HL-60 (cell line): ENCODE measurements around the gene PIM2.
A peak's percentile ranks its signal among the peaks of the same experiment; 100 is the strongest.

ENCODE experiments used
- DNase-seq, 2 experiments: peaks; one replicate each; pipeline ENCODE4 v3.0.0-alpha.2; 2010 to 2020; ENCODE audit warnings: low read depth in 1 of 2, low spot score in 1 of 2
- H3K27ac ChIP-seq: fragments of 250-450 bp; sonication (Bioruptor Pico); replicated peaks from 2 replicates; pipeline ENCODE4 v1.5.1; 2020; ENCODE audit warnings: mild to moderate bottlenecking, moderate library complexity
- H3K27me3 ChIP-seq: fragments of 250-450 bp; sonication (Bioruptor Pico); 2 replicates; pipeline ENCODE4 v1.5.1; 2021; ENCODE audit warnings: mild to moderate bottlenecking, moderate library complexity; ENCODE audit not compliant: insufficient read depth, poor library complexity, severe bottlenecking
- H3K4me3 ChIP-seq: replicated peaks from 2 replicates; pipeline ENCODE4 v1.5.1; 2011; ENCODE audit warnings: mild to moderate bottlenecking, control low read depth, low read length; ENCODE audit not compliant: insufficient read depth
- GABPA ChIP-seq: IDR thresholded peaks from 2 replicates; pipeline ENCODE4 v1.6.1; 2012; ENCODE audit warnings: low read depth
- POLR2AphosphoS5 ChIP-seq: IDR thresholded peaks from 2 replicates; pipeline ENCODE4 v1.6.1; 2012; ENCODE audit warnings: low read depth
- SPI1 ChIP-seq: IDR thresholded peaks from 2 replicates; pipeline ENCODE4 v1.6.1; 2012; ENCODE audit warnings: low read depth, mild to moderate bottlenecking, borderline replicate concordance
- TF ChIP-seq, protein P1 (sequence below): IDR thresholded peaks from one replicate; pipeline ENCODE4 v1.5.1; 2011; ENCODE audit warnings: low read length, control low read depth, inconsistent platforms; ENCODE audit not compliant: insufficient read depth
- TF ChIP-seq, protein P2 (sequence below): IDR thresholded peaks from 2 replicates; pipeline ENCODE4 v1.6.1; 2012; ENCODE audit warnings: low read depth; ENCODE audit not compliant: insufficient replicate concordance

The PIM2 gene

DNA sequence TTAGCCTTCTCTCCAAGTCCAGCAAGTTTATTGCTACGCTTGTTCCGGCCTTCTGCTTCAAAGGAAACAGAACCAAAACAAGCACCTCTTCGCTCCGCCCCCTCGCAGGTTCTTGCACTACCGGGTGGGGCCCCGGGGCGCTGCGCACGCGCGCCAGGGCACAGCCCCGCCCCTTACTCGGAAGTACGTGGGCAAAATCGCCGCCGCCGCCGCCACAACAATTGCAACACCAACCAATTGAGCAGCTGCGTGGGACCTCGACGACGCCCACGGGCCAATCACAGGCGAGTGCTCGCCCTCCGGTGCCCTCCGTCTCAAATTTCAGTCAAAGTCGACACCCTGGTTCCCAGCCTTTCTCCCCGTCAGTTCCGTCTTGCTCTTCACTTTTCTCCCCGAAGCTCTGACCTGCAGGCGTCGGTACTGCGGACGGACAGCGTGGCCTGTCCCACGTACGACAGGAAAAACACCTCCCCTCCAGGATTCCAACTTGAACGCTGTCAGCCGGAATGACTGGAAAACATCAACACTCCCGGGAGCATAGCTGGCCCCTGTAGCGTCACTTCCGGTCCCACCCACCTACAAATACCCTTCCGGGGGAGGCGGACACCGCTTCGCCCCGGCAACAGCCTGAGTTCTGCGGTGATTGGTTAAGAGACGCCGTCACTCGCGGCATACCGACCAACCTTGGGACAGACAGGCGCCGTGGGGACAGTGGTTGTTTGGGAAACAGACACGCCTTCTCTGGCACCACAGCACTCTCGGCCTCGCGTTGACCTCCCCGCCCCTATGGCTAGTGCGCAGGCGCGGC, 39.2 kb upstream of the PIM2 start:
- DNase-seq = peak; percentile 93 to 96
- peak; percentile 80 for TF ChIP-seq GABPA
- TF ChIP-seq, protein P1, sequence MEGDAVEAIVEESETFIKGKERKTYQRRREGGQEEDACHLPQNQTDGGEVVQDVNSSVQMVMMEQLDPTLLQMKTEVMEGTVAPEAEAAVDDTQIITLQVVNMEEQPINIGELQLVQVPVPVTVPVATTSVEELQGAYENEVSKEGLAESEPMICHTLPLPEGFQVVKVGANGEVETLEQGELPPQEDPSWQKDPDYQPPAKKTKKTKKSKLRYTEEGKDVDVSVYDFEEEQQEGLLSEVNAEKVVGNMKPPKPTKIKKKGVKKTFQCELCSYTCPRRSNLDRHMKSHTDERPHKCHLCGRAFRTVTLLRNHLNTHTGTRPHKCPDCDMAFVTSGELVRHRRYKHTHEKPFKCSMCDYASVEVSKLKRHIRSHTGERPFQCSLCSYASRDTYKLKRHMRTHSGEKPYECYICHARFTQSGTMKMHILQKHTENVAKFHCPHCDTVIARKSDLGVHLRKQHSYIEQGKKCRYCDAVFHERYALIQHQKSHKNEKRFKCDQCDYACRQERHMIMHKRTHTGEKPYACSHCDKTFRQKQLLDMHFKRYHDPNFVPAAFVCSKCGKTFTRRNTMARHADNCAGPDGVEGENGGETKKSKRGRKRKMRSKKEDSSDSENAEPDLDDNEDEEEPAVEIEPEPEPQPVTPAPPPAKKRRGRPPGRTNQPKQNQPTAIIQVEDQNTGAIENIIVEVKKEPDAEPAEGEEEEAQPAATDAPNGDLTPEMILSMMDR = no peak
- peak; percentile 25; the same call in 1 of the 2 replicates for TF ChIP-seq POLR2AphosphoS5
- TF ChIP-seq, protein P2, sequence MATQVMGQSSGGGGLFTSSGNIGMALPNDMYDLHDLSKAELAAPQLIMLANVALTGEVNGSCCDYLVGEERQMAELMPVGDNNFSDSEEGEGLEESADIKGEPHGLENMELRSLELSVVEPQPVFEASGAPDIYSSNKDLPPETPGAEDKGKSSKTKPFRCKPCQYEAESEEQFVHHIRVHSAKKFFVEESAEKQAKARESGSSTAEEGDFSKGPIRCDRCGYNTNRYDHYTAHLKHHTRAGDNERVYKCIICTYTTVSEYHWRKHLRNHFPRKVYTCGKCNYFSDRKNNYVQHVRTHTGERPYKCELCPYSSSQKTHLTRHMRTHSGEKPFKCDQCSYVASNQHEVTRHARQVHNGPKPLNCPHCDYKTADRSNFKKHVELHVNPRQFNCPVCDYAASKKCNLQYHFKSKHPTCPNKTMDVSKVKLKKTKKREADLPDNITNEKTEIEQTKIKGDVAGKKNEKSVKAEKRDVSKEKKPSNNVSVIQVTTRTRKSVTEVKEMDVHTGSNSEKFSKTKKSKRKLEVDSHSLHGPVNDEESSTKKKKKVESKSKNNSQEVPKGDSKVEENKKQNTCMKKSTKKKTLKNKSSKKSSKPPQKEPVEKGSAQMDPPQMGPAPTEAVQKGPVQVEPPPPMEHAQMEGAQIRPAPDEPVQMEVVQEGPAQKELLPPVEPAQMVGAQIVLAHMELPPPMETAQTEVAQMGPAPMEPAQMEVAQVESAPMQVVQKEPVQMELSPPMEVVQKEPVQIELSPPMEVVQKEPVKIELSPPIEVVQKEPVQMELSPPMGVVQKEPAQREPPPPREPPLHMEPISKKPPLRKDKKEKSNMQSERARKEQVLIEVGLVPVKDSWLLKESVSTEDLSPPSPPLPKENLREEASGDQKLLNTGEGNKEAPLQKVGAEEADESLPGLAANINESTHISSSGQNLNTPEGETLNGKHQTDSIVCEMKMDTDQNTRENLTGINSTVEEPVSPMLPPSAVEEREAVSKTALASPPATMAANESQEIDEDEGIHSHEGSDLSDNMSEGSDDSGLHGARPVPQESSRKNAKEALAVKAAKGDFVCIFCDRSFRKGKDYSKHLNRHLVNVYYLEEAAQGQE = no peak
- Histone ChIP-seq H3K4me3 (peak overlapping the region; percentile 57), H3K27me3 (no peaks in the 10 kb centered on the region), H3K27ac (peak overlapping the region; percentile 97)

DNA sequence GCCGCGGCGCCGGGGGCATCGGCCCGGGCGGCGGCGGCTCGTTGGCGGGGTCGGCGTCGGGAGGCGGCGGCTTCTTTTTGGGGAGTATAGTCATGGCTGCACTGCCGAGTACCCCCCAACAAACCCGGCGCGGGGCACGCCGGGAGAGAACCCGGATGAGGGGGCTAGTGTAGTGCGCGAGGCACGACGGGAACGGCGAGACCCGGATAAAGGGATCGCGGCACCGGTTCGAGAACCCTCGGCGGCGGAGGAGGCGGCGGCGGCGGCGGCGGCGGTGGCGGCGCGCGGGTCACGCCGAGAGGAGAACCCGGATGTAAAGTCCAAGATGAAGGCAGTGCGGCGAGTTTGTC, 38.6 kb upstream of the PIM2 start, which contains the start of gene OTUD5:
Gene OTUD5, minus strand, starts transcription at position 131 of the 350 bp plus-strand sequence. Its CDS starts 37 bp downstream, at position 94.
- Histone ChIP-seq H3K27me3 (no peaks in the 10 kb centered on the region), H3K4me3 (peak within 1 kb of the TSS; percentile 57), H3K27ac (peak within 1 kb of the TSS; percentile 97)
- no peak for DNase-seq
- TF ChIP-seq SPI1 (no peak), GABPA (no peak), POLR2AphosphoS5 (no peak)
- TF ChIP-seq, protein P2 = no peak
- TF ChIP-seq, protein P1 = no peak

DNA sequence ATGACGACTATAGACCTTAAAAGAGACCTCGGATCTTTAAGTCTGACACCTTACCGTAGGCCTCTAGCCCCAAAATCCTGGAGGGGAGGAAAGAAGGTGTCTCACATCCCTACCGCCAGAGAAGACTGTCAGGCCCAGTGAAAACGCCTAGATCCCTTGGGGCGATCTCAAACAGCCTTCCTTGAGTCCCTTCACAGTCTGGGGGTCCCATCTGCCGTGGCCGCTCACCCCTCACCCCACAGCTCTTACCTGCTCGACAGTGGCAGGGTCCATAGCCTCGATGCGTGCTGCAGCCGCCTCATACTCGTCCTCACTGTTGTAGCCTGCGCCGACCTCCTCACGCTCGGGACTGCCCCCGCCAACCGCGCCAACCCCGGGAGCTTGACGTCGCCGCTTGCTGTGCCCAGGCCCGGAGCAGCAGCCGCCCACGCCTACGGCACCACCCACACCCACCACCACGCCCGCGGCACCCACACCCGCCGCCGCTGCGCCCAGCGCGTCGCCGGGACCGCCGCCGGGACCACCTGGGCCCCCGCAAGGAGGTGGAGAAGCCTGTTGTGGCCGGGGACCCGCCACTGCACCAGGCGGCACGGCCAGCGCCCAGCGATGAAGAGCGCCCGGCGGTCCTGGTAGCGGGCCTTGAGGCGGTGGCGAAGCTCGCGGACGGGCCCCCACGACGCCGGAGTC, 38.0 kb upstream of the PIM2 start:
- Histone ChIP-seq H3K27ac (no peak overlapping the region), H3K27me3 (no peaks in the 10 kb centered on the region), H3K4me3 (peak overlapping the region; percentile 57)
- TF ChIP-seq, protein P2 = no peak
- TF ChIP-seq, protein P1 = no peak
- TF ChIP-seq POLR2AphosphoS5 (no peak), SPI1 (no peak), GABPA (no peak)
- DNase-seq = peak in 1 of 2 experiments; percentile 6
